Activated gamma-delta T cell treated with Interleukin-2 at 50 U/mL for 16 hours (primary cell): Measurements from ENCODE around the gene KTI12.
A peak's percentile ranks its signal among the peaks of the same experiment; 100 is the strongest.
"Not testable (repeated sequence)": the region's sequence is repeated elsewhere in the genome, so short reads cannot be mapped to it uniquely, and the experiment has no call there.

Experiments
- DNase-seq: peaks from one replicate; pipeline ENCODE4 v3.0.0-alpha.2; 2020

Gene KTI12

GRCh38 chr1:52037909-52038308, 4.3 kb upstream of the KTI12 start:
- no peak for DNase-seq

DNA sequence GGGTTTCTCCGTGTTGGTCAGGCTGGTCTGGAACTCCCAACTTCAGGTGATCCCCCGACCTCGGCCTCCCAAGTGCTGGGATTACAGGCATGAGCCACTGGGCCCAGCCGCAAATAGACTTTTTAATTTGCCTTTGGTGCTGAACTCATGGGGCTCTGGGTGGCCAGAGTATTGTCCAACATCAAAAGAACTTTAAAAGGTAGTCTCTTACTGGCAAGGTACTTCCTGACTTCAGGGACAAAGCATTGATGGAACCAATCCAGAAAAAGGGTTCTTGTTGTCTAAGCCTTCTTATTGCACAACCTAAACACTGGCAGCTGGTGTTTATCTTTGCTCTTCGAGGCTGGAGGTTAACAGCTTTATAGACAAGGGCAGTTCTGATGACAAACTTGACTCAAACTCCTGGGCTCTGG, 3.8 kb upstream of the KTI12 start:
- DNase-seq, result no peak

DNA sequence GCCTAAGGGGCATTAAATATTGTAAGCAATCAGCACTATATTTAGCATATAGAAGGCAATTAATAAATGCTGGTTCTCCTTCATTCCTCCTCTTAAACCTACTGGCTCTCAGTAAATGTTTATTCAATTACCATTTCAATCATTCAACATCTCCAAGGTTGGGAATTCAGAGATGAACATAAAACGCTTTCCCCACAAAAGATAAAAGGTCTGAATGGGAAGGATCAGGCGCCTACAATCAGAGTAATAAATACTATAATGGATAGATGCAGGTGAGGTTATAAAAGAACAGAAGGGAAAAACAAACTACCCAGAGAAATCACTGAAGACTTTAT, 407 bp upstream of the KTI12 start:
- DNase-seq, result no peak

GRCh38 chr1:52032785-52033131, 852 bp downstream of the KTI12 start:
- no peak for DNase-seq

DNA sequence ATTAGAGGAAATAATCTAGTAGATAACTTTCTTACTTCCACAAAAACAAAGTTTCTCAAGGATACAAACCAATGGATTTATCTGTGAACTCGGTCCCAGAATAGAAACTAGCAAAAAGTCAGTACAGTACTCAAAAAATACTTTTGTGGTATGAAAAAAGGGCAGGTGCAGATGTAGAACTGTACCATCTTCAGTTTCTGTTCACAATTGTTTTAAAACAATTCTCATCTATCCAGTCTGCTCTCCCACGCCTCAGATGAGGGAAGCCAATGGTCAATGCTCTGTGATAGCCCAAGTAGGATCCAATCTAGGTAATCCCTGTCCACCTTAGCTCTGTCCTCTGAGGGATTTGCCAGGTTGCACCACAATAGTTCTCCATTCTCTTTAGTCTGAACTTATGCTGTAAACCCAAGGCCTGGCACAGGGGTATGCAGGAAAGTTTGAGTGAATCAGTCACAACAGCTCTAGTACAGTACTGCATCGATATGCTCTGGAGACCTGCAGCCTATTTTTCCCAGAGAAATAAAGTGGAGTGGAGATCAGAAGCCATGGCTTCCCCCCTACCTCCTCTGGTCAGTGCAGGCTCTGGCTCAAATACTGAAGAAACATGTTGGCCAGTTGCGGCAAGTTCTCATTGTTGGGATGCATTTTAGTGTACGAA, 1.4 kb downstream of the KTI12 start:
- DNase-seq, result no peak

GRCh38 chr1:52028839-52029238, 4.8 kb downstream of the KTI12 start:
- not testable (repeated sequence) for DNase-seq

DNA sequence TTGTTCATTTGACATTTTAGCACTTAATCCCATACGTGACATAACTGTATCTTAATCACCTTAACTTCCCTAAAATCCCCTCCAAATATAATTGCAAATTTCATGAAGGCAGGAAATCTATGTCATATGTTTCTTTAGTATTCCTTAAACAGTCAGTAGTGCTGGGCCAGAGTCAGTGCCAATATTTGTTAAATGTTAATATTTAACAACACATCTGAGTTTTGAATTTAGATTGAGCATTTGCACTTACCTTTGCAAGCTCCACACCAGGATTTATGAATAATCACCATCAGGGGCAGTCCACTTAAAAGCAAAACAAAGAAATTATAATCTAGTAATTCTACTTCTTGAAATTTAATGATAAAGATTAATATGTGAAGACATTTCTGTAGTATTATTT, 5.3 kb downstream of the KTI12 start:
- DNase-seq, result no peak

DNA sequence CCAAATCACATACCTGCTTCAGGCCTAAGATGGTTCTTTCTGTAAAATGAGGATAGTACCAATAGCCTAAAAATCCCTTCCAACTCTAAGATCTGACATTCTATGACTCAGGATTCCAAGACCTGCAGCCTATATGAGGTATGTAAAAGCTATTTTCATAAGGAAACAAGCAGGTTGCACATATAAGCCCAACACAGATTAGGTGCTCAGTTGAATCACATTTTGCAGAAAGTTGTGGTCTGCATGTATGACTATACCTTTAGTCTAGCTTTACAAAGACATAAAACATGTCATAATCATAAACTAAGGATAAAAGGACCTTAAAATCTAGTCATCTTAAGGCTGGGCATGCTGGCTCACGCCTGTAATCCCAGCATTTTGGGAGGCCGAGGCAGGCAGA, 7.3 kb downstream of the KTI12 start:
- DNase-seq, result no peak

DNA sequence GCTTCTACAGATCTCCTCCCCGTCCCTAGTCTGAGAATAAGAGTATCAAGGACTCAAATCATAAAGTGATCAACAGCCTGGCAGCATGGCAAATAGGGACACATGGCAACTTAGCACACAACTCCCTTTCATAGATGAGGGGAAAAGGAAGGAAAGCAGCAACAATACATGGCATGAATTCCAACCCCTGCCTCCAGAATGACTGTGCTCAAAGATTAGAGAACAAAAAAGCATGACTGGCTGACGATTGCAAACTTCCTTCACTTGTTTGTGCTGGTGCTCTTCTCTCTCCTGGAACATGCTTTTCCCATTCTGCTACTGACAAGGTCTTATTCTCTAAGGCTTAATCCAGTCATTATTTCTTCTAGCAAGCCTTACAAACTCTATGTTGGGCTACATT, 11.5 kb downstream of the KTI12 start:
- no peak for DNase-seq

GRCh38 chr1:52008071-52008809, 25.4 kb downstream of the KTI12 start:
- DNase-seq, result no peak

DNA sequence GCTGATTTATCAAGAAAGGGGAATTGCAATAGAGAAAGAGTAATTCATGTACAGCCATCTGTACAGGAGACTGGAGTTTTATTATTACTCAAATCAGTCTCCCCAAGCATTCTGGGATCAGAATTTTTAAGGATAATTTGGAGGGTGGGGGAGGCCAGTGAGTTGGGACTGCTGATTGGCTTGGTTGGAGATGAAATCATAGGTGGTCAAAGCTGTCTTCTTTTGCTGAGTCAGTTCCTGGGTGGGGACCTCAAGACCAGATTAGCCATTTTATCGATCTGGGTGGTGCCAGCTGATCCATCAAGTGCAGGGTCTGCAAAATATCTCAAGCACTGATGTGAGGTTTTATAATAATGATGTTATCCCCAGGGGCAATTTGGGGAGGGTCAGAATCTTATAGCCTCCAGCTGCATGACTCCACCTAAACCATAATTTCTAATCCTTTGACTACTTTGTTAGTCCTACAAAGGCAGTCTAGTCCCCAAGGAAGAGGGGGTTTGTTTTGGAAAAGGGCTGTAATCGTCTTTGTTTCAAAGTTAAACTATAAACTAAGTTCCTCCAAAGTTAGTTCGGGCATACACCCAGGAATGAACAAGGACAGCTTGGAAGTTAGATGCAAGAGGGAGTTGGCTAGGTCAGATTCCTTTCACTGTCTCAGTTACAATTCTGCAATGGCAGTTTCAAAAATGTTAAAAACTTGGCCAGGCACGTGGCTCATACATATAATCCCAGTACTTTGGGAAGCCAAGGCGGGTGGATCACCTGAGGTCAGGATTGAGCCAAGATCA, 26.2 kb downstream of the KTI12 start:
- no peak for DNase-seq

- not testable (repeated sequence) for DNase-seq
Observed at GRCh38 chr1:52006081-52006553, 27.5 kb downstream of the KTI12 start.

GRCh38 chr1:52005548-52005947, 28.1 kb downstream of the KTI12 start:
- DNase-seq, result not testable (repeated sequence)

- DNase-seq, result no peak
Observed at GRCh38 chr1:52003877-52004276, 29.7 kb downstream of the KTI12 start.

DNA sequence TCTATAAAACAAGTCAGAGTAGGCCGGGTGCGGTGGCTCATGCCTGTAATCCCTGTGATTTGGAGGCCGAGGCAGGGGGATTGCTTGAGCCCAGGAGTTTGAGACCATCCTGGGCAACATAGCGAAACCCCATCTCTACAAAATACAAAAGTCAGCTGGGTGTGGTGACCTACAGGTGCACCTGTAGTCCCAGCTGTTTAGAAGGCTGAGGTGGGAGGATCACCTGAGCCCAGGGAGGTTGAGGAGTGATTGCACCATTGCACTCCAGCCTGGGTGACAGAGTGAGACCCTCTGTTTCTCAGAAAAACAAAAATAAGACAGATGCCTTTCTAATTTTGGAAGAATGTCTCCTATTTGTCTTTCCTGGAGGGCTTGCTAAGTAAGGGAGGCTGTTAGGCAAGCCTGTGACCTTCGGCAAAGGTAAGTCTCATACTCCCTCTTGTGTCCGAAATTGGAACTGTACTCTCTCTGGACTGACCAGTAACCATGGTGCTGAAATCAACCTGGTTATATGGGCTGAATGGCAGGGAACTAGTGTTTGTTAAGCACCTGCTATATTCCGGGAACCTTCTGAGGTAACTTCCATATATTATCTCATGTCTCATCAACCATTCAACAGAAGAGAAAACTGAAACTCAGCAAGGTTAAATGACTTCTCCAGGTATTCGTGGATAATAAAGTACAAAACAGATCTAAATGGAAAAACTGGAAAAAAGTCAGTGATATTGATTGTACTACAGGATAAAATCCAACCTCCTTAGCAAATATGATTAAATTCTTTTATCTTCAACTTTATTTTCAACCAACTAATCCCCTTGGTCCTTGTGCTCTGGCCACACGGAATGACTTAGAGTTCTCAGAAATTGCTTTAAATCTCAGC, 31.3 kb downstream of the KTI12 start:
- peak; percentile 53 for DNase-seq

DNA sequence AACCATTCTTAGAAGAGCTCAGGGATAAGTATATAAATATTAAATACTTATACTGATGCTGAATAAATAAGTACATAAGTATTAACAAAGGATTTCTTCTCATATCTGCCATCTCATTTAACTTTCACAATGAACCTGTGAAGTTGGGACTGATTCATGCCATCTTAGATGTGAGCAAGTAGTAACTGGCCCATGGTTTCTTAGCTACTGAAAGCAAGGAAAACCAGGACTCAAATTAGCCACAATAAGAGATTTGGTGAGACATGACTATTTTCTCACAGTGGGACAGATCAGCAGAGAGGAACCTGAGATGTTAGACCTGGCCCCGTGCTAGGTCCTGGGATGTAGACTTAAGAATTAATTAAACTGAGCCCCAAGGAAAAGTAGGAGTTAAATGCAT, 34.9 kb downstream of the KTI12 start:
- DNase-seq, result no peak

DNA sequence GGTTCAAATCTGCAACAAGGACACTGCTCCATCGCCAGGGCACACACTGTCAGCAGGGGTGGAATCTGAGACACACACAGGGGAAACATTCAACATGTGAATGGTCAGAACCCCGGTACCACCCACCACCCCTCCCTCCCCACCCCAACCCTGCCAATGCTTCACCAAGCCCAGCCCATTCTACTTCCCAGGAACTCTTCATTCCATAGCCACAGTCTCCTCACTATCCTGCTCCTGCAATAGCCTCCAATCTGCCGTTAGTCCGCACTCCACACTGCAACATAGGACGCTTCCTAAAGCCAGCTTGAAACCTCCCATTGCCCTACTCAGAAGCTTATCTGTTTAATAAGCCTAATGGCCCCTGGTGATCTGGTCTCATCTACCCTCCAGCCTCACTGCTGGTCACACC, 35.6 kb downstream of the KTI12 start:
- no peak for DNase-seq

- peak; percentile 78 for DNase-seq
Observed at GRCh38 chr1:51990478-51990965, 43.1 kb downstream of the KTI12 start, which contains the start of gene RAB3B. Gene RAB3B, minus strand, starts transcription at chr1:51990700. Its CDS starts 13,583 bp downstream, at chr1:51977117.

DNA sequence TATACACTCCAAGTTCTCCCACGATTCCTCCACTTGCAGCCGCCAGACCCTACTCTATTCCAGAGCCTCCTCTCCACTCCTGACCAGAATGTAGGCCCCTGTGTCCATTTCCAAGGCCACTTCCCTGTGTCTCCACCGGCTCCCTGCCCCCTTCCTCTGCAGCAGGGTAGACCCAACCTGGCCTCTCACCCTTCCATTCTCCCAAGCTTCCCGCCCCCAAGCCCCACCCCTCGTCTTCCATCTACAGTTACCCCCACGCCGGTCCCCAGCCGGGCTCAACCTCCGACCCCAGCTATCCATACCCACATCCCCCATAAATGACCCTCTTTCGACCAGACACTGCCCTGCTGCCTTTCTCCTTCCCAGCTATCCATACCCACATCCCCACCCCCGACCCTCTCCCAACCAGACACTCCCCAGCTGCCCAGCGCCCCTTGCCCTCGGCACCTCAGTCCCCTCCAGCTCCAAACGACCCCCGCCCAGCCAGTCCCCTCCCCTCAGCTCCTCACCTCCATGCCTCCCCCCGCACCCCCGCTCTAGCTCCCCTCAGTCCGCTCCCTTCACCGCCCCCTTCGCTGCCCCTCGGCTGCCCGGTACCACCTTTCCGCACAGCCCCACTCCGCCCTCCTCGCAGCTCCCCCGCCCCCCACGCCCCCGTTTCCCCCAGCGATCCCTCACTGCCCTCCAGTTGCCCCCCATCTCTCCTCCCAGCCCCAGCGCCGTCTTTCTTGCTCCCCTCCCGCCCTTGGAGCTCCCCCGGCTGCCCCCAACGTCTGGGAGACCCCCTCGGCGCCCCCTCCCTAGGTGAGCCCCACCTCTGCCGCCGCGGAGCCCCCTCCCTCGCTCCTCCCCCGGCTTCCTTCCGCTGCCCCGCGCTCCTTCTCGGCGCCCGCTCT, 43.8 kb downstream of the KTI12 start:
- no peak for DNase-seq

DNA sequence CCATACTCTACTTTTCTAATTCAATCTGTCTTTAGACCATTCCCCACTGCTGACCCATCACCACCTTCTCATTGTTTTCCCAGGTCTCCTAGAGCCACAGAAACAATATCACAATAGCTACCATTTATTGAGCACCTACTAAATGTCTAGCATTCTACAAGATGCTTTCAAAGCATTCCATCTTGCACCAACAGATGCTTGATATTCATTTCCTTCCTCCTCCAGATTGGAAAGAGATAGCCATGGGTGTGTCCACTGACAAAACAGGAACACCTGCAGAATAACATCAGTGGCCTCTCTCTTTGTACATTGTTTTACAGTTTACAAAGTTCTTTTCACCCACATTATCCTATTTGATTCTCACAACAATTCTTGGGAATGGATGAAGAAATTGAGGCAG, 45.4 kb downstream of the KTI12 start:
- DNase-seq, result no peak

DNA sequence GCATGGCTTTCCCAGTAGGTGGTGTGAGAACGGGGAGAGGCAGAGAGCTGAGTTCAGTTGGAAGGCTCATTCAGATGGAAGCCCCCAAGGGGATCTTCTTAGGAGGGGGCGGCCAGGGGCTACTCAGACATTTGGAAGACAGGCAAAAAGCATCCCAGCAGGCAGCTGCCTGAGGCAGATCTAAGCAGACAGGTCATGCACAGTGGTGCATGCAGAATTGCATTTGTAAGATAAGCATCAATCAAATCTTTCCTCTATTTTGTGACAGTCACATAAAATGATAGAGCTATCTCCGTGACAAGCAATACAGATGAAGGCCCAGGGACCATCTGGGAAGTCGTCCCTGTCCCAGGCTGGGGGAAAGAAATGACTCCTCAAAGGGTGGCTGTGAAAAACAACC, 46.9 kb downstream of the KTI12 start:
- DNase-seq, result no peak

GRCh38 chr1:51982161-51982560, 51.4 kb downstream of the KTI12 start:
- no peak for DNase-seq
